GM21737 (cell line): ENCODE measurements around the gene HBZ.
"Not testable (repeated sequence)": the region's sequence is repeated elsewhere in the genome, so short reads cannot be mapped to it uniquely, and the experiment has no call there.

Experiments
- ATAC-seq: cut with Tn5 transposase; IDR thresholded peaks from one replicate; pipeline ENCODE4 v1.9.1; 2021; ENCODE audit warnings: mild to moderate bottlenecking, moderate library complexity; ENCODE audit not compliant: unreplicated experiment

HBZ gene

GRCh38 chr16:152141-153128, at the start of gene HBZ:
HBZ (plus strand) TSS chr16:152644; CDS start chr16:152910, 266 bp downstream.
- ATAC-seq: no peak

DNA sequence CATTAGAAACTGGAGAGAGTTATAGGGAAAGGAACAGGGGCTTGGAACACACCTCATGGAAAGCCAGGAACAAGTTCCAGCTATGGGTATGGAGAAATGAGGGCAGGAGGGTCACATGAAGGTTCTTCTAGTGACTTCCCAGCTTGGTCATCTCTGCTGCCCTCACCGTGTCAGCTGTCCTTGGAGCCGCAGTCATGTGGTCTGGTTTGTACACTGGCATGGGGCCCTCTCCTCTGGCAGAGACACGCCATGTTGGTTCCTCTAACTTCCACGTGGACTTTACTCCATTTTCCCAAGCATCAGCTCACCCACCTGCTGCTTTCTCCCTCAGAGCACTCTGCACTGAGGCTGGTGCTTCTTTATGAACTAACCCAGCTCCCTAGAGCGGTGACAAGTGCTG, 48.1 kb upstream of the HBZ start:
- ATAC-seq: no peak

GRCh38 chr16:104928-105327, 47.5 kb upstream of the HBZ start:
- no peak for ATAC-seq

DNA sequence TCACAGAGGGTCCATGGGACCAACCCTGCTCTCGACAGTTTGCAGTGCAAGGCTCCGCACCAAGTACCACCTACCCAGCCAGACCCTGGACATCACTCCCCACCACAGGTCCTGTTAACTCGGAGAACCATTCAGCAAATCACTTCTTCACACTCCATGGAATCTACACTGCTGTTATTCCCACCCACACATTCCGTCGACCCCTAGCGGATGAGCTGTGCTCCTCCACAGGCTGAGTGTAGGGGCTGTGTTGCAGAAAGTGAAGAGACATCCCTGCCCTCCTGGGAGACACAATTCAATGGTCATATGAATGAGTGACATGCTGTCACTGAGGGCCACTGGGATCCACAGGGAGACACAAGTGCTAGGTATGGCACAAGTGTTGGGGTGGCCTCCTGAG, 46.9 kb upstream of the HBZ start:
- ATAC-seq: no peak

DNA sequence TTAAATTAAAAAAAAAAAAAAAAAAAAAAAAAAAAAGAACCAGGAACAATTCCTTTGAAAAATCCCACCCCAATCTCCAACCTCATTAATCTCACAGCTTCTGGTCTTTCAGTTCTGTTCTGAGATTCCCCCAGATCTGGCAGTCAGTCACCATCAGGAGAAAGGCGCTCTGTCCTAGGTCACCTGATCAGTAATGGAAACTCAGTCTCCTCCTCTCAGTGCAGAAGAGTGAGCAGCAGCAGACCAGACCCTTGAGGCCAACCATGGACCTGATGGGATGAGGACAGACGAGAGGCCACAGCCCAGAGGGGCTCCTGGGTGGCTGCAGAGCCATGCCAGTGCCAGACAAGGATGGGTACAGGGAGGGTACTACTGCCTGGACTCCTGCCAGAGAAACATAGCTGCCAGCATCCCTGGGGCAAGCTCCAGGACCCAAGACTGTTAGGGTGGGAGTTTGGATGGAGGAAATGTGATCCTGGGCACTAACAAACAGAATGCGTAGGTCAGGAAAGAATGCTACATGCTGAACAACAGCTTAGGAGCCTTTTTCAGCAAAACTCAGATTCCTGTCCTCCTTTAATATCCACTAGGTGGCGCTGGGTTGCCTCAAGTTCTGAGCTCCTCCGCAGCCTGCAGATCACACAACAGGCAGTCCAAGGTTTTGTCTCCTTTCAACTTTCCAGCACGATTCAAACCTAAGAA, 45.7 kb upstream of the HBZ start:
- no peak for ATAC-seq

GRCh38 chr16:112153-112840, 40.1 kb upstream of the HBZ start:
- no peak for ATAC-seq

DNA sequence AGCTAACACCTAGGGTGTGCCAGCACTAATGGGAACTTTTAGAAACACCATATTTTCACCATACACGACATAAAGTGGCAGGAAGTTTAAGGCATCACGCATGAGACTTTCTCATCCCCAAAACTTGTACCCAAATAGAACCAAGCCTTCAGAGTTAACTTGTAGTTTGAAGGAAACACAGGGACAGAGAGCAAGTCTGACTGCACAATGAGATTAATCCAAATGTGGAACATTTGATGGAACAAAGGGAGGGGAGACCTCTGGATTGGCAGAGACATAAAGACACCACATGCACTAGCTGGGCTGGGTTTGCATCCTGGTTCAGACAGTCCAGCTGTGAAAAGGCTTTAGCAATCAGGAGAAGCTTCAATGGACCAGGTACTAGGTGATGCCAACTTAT, 38.1 kb upstream of the HBZ start:
- ATAC-seq: no peak

GRCh38 chr16:116015-116414, 36.4 kb upstream of the HBZ start:
- ATAC-seq: no peak

DNA sequence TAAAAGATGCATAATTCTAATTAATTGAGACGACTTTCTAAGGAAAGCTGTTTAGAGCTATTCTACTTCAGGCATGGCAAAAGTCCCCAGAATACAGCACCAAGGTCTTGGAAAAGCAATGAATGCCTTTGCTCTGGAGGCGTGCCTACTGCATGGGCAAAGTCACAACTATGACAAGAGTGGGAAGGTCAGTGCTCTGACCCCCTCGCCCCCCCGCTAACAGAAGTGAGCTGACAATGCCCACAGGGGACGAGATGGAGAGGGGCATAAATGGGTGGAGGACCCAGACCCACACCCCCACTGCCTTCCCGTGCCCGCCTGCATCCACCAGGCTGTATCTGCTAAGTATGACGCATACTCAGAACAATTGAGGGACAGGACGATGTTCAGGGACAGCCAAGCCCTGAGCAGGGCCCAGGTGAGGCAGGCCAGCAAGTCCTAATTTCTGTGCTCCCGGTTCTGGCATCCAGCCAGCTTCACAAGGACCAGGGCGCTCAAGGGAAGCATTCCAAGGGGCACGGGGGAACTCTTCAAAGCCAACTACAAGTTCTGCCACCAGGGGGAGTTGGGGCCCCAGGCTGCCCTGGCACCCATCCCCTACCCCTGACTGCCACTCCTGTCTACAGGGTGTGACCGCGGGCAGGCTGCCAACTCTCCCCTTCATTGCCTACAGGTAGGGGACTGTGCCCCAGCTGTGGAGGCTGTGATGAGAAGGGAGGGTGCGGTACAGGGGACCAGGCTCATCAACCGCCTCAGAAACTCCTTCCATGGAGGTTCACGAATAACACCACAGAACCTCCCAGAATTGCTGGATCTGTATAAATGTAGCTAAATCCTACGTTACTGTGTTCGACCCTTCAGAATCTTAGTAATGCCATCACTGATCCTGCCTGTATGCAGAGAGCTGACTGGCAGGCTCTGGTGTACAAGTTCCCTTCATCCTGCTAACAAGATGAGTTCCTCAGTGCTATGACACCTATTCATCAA, 34.8 kb upstream of the HBZ start:
- no peak for ATAC-seq

DNA sequence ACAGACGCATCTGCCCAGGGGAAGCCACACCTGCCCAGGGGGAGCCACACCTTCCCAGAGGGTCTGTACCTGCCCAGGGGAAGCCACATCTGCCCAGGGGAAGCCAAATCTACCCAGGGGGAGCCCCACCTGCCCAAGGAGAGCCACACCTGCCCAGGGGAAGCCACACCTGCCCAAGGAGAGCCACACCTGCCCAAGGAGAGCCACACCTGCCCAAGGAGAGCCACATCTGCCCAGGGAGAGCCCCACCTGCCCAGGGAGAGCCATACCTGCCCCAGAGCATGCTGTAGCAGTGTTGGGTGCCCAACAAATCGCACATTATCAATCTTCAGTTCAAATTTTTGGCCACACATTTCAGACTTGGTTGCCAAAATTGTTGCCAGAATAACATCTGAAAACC, 33.6 kb upstream of the HBZ start:
- ATAC-seq: no peak

DNA sequence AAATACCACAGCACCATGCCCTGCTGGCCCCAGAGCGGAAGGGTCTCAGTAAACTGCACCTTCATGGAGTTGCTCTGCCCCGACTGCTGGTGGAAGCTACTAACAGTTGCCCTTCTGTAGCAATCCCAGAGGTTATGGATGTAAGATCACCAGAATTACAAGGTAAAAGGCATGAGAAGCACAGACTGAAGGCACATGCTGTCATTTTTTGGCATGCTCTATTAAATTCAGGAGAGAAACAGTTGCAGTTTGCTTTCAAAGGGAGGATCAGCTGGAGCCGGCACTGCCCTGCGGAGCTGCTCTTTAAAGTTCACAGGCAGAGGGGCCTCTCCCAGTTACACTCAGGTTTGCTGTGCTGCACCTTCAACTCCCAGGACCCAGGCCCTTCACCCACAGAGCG, 33.1 kb upstream of the HBZ start:
- no peak for ATAC-seq

- no peak for ATAC-seq
Measured at GRCh38 chr16:119835-120491, 32.5 kb upstream of the HBZ start.

GRCh38 chr16:120756-121155, 31.7 kb upstream of the HBZ start:
- ATAC-seq: no peak

- no peak for ATAC-seq
Measured at GRCh38 chr16:122361-122760, 30.1 kb upstream of the HBZ start.

- not testable (repeated sequence) for ATAC-seq
Measured at GRCh38 chr16:123558-124350, 28.7 kb upstream of the HBZ start.

- no peak for ATAC-seq
Measured at GRCh38 chr16:125011-125410, 27.4 kb upstream of the HBZ start.

GRCh38 chr16:129075-129474, 23.4 kb upstream of the HBZ start:
- no peak for ATAC-seq

DNA sequence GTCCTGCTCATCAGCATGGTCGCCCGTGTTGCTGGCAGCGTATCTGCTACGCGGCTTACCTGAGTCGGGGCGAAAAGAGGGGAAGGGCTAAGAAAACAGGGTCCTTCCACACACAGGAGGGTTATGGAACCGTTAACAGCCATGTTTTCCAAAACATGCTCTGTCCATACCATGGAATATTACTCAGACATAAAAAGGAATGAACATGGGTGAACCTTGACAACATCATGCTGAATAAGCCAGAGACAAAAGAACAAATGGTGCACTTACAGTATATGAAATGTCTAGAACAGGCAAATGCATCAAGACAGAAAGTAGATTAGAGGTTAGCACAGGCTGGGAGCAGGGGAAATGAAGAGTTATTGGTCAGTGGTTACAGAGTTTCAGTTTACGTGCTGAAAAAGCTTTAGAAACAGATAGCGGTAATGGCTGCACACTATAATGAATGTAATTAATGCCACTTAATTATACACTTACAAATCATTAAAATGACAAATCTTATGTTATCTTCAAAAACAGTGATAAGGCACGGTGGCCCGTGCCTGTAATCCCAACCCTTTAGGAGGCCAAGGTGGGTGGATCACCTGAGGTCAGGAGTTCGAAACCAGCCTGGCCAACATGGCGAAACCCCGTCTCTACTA, 21.8 kb upstream of the HBZ start:
- ATAC-seq: no peak

GRCh38 chr16:132120-132519, 20.3 kb upstream of the HBZ start:
- ATAC-seq: no peak
